Measurements from ENCODE around the gene SIX1.

Gene SIX1

DNA sequence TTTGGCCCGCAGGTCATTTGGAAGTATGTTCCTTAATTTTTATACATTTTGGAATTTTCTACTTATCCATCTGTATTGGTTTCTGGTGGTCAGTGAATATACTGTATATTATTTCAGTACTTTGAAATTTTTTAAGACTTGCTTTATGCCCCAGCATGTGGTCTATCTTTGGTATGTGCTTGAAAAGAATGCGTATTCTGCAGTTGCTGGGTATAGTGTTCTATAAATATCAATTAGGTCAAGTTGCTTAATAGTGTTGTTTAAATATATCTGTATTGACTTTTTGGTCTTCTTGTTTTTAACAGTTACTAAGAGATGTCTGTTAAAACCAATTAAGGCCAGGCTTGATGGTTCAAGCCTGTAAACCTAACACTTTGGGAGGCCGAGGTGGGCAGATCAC lies 21.7 kb upstream of the SIX1 start:
- Histone ChIP-seq H3K4me2 (ENCODE audit: low read depth, low read length, poor library complexity, severe bottlenecking) (no peak overlapping the region), H3K4me1 (ENCODE audit: insufficient read depth, low read length, poor library complexity, severe bottlenecking) (no peaks in the 10 kb centered on the region), H3K4me3 (ENCODE audit: low read length, poor library complexity, severe bottlenecking) (no peak overlapping the region), H3K9me2 (replicated peaks; ENCODE audit: low read depth, low read length) (no peaks in the 10 kb centered on the region), H2AFZ (ENCODE audit: low read length) (no peak overlapping the region), H3K9ac (ENCODE audit: low read depth, low read length, poor library complexity, severe bottlenecking) (no peak overlapping the region), H3K27me3 (ENCODE audit: insufficient read depth, low read length, poor library complexity, severe bottlenecking) (no peaks in the 10 kb centered on the region), H3K36me3 (ENCODE audit: insufficient read depth, low read length) (no peaks in the 10 kb centered on the region), H4K20me1 (ENCODE audit: insufficient read depth, low read length, poor library complexity, severe bottlenecking) (no peaks in the 10 kb centered on the region), H3K79me2 (ENCODE audit: insufficient read depth, low read length) (no peaks in the 10 kb centered on the region), H3F3A (ENCODE audit: low read depth) (no peaks in the 10 kb centered on the region), H3K9me3 (ENCODE audit: insufficient read depth, low read depth, low read length) (no peaks in the 10 kb centered on the region)
- TF ChIP-seq CTCF (conservative IDR thresholded peaks at IDR 0.05; ENCODE audit: low read length) (no peak), EZH2phosphoT487 (IDR thresholded peaks at IDR 0.05; ENCODE audit: borderline replicate concordance) (no peak)

DNA sequence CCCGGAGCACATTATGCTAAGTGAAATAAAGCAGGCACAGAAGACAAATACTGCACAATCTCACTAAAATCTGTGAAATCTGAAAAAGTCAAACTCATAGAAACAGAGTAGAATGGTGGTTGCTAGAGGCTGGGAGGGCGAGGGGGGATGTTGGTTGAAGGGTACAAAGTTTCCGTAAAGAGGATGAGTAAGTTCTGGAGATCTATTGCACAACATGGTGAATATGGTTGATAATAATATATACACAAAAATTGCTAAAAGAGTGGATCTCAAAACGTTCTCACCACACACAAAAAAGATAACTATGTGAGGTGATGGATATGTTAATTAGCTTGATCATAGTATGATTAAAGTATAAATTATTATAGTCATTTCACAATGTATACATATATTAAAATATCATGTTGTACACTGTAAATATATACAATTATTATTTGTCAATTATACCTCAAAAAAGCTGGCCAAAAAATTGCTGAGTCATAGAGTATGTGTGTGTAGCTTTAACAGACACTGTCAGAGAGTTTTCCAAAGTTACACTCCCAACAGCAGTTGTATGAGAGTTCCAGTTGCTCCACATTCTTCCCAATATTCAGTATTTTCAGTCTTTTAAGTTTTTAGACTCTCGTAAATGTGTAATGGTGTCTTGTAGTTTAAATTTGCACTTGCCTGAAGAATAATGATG lies 19.3 kb upstream of the SIX1 start:
- TF ChIP-seq EZH2phosphoT487 (IDR thresholded peaks at IDR 0.05; ENCODE audit: borderline replicate concordance) (no peak), CTCF (conservative IDR thresholded peaks at IDR 0.05; ENCODE audit: low read length) (no peak)
- Histone ChIP-seq H4K20me1 (ENCODE audit: insufficient read depth, low read length, poor library complexity, severe bottlenecking) (no peaks in the 10 kb centered on the region), H3K9me2 (replicated peaks; ENCODE audit: low read depth, low read length) (no peaks in the 10 kb centered on the region), H3K27me3 (ENCODE audit: insufficient read depth, low read length, poor library complexity, severe bottlenecking) (no peaks in the 10 kb centered on the region), H3K9me3 (ENCODE audit: insufficient read depth, low read depth, low read length) (no peaks in the 10 kb centered on the region), H3K36me3 (ENCODE audit: insufficient read depth, low read length) (no peaks in the 10 kb centered on the region), H3K79me2 (ENCODE audit: insufficient read depth, low read length) (no peaks in the 10 kb centered on the region), H3K9ac (ENCODE audit: low read depth, low read length, poor library complexity, severe bottlenecking) (no peak overlapping the region), H3K4me3 (ENCODE audit: low read length, poor library complexity, severe bottlenecking) (no peak overlapping the region), H3F3A (ENCODE audit: low read depth) (no peaks in the 10 kb centered on the region), H2AFZ (ENCODE audit: low read length) (no peak overlapping the region), H3K4me1 (ENCODE audit: insufficient read depth, low read length, poor library complexity, severe bottlenecking) (no peaks in the 10 kb centered on the region), H3K4me2 (ENCODE audit: low read depth, low read length, poor library complexity, severe bottlenecking) (no peak overlapping the region)

- TF ChIP-seq CTCF (conservative IDR thresholded peaks at IDR 0.05; ENCODE audit: low read length) (no peak), EZH2phosphoT487 (IDR thresholded peaks at IDR 0.05; ENCODE audit: borderline replicate concordance) (no peak)
- Histone ChIP-seq H3K9ac (ENCODE audit: low read depth, low read length, poor library complexity, severe bottlenecking) (no peak overlapping the region), H3K4me3 (ENCODE audit: low read length, poor library complexity, severe bottlenecking) (no peak overlapping the region), H3K4me2 (ENCODE audit: low read depth, low read length, poor library complexity, severe bottlenecking) (no peak overlapping the region), H3K27me3 (ENCODE audit: insufficient read depth, low read length, poor library complexity, severe bottlenecking) (no peaks in the 10 kb centered on the region), H3K36me3 (ENCODE audit: insufficient read depth, low read length) (no peaks in the 10 kb centered on the region), H2AFZ (ENCODE audit: low read length) (no peak overlapping the region), H3K9me3 (ENCODE audit: insufficient read depth, low read depth, low read length) (no peaks in the 10 kb centered on the region), H4K20me1 (ENCODE audit: insufficient read depth, low read length, poor library complexity, severe bottlenecking) (no peaks in the 10 kb centered on the region), H3F3A (ENCODE audit: low read depth) (no peaks in the 10 kb centered on the region), H3K9me2 (replicated peaks; ENCODE audit: low read depth, low read length) (no peaks in the 10 kb centered on the region), H3K79me2 (ENCODE audit: insufficient read depth, low read length) (no peaks in the 10 kb centered on the region), H3K4me1 (ENCODE audit: insufficient read depth, low read length, poor library complexity, severe bottlenecking) (no peaks in the 10 kb centered on the region)
These were observed 15.9 kb upstream of the SIX1 start for GRCh38 chr14:60665177-60665550.

All from Loucy (cell line).